Activated CD4-positive, CD25-positive, alpha-beta regulatory T cell treated with anti-CD3 and anti-CD28 coated beads, Interleukin-2, amount 50 U/mL, for 24 hours (primary cell): ENCODE measurements around the gene PGAM2.

ENCODE experiments used
- ATAC-seq, 2 donors: fragments of 150-1000 bp; cut with Tn5 transposase; one replicate each; pipeline ENCODE4 v1.10.0; 2021; ENCODE audit warnings: mild to moderate bottlenecking in 1 of 2, moderate library complexity in 1 of 2

PGAM2 gene

GRCh38 chr7:44082541-44083207 is 17.3 kb upstream of the PGAM2 start:
- ATAC-seq, result peak; percentile 94 to 96

DNA sequence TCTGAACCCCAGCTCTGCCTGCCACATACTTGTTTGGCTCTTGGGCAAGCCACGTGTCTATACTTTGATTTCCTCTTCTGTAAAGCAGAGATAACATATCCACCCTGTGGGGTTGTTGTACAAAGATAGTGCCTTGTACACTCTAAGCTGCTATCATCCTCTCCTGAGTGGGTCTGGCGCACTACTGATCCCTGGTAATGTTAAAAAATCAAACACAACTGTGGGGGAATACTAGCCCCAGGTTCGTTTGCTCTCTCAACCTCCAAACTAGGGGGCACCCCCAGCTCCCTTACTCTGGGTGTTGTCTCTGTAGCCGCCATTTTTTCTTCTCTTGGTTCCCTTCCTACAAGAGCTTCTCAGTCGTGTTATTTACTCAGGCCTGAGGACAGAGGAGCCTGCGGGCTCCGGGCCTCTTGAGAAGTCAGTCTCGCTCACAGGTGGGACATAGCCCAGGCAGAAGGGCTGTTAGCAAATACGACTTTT is 15.9 kb upstream of the PGAM2 start:
- ATAC-seq, result no peak

DNA sequence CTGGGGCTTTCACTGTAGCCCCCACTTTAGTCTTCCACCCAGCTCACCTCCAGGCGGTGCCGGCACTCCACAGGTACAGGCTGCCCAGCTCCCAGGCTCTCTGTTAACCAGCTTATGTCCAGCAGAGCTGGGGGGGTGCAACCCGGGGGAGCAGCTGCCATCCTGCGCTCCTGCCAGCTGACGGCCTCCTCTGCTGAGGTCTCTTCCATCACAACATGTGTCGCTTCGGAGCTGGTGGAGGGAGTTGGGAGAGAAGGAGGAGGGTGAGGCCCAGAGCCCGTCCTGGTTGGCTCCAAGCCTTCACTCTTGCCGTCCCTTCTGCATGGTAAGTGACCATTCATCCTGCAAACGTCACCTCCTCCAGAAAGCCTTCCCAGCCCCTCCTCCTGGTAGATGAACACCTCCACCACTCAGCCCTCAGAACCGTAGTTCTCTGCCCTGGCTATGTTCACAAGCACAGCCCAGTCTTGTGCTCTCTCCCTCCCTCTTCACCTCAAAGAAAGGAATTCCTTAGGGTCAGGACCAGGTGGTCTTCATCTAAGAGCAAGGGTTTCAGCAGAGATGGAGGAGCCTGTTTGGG is 15.4 kb upstream of the PGAM2 start:
- ATAC-seq, result no peak

GRCh38 chr7:44080118-44080517 is 14.8 kb upstream of the PGAM2 start:
- ATAC-seq, result no peak

GRCh38 chr7:44079331-44080021 is 14.1 kb upstream of the PGAM2 start:
- ATAC-seq, result no peak

- ATAC-seq, result no peak
Measured at GRCh38 chr7:44078521-44078920, 13.2 kb upstream of the PGAM2 start.

DNA sequence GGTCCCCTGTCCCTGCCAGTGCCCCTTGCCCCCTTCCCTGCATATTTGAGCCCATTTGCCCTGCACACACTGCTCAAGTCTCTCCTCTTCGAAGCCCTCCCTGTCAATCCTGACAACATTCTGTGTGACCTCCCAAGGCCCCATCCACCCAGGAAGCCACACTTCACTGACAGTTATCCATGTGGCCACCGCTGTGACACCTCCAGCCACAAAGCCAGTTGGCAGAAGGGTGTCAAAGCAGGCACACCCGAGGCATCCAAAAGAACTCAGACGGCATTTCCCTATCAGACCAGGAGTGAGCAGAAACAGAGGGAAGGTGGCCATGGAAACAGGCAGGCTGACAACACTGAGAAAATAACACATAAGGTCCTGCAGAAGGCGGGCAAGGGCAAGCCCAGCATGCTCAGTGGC is 12.3 kb upstream of the PGAM2 start:
- ATAC-seq, result no peak

DNA sequence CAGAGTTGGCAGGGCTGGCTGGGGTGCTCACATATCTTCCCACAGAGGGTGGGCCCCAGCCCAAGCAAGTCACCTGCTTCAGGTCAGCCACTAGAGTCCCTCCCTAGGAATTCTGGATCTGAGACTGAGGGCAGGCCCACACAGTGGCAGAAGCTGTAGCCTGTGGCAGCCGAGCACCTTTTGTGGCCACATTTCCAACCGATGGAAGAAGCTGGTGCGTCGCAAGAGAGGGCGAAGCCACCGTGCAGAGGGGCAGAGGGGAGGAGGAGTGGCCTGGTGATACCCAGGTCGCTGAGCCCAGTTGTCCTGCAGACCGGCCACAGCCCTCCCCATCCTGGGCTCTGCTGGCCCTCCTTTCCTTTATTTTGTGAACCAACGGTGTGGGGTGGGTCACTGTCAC is 11.7 kb upstream of the PGAM2 start:
- ATAC-seq, result no peak

DNA sequence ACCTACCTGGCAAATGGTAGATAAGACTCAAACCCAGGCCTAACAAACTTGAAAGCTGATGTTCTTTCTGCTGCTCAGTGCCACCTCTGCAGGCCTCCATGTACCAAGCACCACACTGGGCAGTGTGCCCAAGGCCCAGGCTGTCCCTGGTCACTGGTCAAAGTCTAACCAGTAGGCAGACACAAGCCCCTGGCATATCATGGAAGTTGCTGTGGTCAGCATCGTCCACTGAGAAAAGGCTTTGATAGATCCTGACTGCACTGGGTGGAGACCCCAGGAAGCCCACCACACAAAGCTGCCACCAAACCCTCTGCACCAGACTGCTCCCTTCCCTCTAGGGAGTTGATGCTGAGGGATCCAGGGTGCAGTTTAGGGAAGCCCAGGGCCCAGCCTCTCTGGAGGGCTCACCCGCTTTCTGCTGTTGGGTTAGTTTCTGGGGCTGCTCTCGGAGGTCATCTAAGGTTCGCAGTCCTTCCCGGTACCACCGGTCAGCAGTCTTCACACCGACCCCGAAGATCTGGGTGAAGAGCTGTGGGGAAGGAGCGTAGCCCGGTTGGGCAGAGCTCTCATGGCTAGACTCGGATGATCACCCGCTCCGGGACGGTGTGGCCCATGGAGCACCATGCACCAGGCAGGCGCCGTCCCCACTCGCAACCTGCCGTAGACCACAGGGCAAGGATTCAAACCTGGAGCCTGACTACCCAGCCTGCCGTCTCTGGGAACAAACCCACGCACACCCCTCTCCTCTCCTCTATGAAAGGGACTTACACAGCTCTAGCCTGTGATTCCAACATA is 10.9 kb upstream of the PGAM2 start:
- no peak for ATAC-seq

DNA sequence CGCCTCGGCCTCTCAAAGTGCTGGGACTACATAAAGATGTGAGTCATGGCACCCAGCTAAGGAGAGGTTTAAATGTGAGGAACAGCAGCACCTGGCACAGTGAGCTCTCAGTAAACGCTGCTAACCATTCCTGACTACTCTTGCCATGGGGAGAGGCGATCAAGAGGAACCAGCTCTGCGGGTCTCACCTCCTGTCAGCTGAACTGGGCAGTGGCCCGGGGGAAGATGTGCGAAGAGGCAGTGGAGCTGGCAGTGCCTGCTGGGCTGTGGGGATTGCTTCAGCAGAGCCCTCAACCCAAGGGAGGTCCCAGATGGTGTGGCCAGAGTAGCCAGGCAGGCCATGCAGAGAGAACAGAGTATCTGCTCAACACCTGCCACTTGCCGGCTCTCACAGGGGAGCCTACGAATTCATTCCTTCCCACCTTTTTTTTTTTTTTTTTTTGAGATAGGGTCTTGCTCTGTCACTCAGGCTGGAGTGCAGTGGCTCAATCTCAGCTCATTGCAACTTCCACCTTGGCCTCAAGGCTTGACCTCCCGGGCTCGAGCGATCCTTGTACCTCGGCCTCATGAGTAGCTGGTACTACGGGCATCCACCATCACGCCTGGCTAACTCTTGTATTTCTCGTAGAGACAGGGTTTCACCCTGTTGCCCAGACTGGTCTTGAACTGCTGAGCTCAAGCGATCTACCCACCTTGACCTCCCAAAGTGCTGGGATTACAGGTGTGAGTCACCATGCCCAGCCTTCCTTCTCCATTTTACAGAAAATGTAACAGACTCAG is 10.1 kb upstream of the PGAM2 start:
- no peak for ATAC-seq

DNA sequence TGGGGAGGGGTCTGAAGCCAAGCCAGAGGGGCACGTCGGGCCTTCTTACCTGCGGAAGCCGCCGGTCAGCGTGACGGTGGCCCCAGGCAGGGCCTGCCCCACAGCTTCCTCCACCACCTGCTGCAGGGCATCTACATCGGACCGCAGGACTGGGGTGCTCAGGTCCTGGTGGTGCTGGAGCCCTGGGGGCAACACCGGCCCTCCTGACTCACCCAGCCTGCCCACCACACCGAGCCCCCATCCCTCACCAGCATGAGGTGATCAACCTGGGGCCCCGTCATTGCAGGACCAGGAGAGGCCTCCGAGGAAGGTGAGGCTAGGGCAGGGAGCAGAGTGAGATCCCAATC is 9.0 kb upstream of the PGAM2 start:
- ATAC-seq, result no peak

DNA sequence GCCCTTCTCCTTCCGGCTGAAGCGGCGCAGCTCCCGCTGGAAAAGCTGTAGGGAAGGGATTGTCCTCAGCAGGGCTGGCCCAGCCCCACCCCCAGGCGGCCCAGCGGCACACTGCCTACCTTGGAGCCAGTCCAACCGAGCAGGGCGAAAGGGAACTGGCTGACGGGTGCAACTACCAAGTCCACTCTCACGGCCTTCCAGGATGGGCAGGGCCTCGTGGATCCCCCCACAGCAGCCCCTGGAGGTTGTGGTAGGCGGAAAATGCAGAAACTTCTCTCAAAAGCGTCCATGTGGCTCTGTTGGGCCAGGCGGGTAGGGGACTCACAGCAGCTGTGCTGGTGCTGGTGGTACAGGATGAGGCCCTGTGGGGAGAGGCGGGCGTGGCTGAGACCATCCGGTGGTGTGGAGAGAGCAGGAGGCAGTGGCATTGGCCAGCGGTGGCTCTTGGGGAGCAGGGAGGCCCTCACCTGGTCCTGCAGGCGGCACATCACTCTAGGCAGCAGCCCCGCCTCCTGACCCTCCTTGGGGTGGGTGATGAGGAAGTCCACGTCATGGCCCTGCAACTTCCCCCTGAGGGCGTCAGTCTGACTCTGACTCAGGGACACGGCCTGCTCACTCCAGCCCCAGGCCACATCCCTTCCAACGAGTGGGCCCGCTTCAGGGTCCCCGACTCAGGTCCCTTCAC is 8.4 kb upstream of the PGAM2 start:
- ATAC-seq, result peak; percentile 86

DNA sequence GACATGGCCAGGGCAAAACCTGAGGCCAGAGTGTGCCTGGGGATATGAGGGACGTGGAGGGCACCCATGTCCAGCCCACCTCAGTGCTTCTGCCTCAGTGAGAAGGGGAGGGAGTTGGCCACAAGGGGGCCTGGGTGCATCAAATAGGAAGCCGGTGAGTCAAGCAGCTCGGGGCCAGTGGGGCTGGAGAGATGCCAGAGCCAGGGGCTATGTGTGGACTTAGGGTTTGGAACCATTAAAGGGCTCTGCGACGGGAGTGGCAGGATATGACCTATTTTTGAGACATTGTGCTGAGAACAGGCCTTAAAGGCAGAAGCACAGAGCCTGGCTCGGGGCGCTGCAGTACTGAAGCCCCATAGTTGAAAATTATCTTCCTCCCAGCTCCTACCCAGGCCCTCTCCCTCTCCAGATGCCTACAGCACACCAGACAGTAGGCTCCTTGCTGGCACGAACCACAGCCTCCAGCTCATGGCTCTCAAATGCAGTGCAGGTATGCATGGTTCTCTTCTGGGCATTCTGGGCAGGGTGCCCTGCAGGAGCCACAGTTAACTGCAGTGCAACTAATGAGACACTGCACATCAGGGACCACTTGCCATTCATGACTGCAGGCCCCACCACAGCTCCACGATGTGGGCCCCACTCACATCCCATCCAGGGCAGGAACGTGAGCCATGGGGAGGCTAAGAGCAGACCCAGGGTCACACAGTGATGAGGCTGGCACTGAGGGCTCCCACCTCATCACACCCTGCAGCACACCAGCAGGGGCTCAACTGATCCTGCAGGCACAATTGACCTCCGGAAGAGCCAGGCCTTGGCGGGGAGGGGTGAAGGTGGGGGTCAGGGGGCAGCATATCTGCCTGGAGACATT is 7.2 kb upstream of the PGAM2 start:
- no peak for ATAC-seq

- ATAC-seq, result no peak
Measured at GRCh38 chr7:44071726-44072363, 6.5 kb upstream of the PGAM2 start.

DNA sequence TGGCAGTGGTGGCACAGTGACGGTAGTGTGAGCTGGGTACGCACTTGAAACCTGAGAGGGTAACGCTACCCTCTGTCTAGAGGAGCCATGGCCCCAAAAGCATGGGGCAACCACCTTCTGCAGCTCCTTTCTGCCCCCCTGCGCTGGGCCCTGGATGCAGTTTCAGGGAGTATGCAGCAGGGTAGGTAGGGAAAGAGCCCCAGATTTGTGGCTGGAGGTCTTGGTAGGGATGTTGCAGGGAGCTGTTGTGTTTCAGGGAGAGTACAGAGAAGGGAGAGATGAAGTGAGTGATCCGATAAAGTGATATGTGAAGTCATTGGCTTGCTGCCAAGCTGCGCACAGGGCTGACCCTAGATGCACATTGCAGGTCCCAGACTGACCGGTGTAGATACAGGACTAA is 2.7 kb upstream of the PGAM2 start:
- ATAC-seq, result no peak

GRCh38 chr7:44067064-44067951 is 1.9 kb upstream of the PGAM2 start:
- ATAC-seq, result no peak

- peak; percentile 5 to 7 for ATAC-seq
Measured at GRCh38 chr7:44066494-44067063, 1.2 kb upstream of the PGAM2 start.

DNA sequence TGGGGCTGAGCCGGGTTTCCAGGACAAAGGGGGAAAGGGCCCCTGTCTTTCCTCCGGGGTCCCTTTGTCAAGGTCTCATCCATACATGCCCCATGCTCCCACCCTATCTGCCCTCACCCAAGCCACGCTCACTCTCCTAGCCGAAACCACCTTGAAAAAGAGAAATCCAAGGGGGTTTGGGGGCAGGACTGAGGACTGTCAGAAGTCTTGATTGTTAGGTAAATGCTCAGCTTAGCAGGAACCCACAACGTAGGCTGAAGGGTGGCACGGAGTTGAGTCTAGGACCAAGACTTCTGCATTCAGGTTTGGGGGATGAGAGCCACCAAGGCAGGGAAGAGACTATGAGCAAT is 719 bp upstream of the PGAM2 start:
- peak; percentile 3 for ATAC-seq

DNA sequence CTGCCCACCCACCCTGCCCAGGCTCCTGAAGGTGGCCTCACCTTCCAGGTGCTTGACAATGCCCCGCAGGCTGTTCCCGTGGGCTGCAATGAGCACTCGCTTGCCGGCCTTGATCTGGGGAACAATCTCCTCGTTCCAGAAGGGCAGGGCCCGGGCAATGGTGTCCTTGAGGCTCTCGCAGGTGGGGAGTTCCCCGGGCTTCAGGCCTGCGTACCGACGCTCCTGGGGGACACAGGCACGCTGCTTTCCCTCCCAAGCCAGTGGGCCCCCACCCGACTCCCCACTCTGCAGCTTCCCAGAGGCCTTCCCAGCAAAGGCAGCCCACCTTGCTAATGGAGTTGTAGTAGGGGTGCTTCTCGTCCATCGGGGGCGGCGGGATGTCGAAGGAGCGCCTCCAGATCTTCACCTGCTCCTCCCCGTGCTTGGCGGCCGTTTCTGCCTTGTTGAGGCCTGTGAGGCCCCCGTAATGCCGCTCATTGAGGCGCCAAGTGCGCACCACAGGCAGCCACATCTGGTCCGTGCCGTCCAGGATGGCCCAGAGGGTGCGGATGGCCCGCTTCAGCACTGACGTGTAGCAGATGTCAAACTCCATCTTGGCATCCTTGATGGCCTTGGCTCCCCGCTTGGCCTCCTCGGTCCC is 456 bp downstream of the PGAM2 start:
- ATAC-seq, result no peak
